ENCODE measurements around the gene ARHGEF4.

The ARHGEF4 gene

DNA sequence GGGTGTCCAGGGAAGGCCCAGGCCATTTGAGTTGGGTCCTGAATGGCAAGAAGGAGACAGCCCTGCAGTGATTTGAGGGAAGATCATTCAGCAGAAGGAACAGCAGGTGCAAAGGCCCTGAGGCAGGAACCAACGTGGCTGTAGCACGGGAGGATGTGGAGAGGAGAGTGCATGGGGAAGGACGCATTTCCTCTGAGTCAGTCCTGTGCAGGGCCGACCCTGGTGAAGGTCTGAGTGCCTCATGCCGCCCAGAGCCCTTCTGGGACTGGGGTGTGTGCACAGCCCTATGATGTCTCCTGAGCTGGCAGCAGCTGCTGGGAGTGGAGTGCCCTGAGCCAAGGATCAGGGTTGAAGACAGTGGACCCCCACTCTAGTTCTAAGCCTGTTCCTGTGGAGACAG is 17.9 kb upstream of the ARHGEF4 start:
- DNase-seq, result no peak

DNA sequence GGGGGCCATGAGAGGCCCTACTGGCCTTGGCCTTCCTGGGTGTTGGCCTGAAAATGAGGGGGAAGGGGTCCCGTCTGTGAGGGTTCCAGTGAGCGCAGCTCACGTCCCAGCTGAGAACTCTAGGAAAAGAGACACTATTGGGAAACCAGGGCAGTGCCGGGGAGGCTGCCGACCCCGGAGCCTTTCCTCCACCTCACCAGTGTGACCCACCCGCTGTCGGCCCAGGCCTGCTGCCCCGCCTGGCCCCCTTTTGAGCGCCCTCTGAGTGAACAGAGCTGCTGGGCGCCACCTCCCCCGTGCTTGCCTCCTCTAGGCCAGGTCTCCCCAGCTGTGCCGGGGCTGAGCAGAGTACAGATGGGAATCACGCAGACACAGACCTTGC is 17.5 kb upstream of the ARHGEF4 start:
- no peak for DNase-seq

DNA sequence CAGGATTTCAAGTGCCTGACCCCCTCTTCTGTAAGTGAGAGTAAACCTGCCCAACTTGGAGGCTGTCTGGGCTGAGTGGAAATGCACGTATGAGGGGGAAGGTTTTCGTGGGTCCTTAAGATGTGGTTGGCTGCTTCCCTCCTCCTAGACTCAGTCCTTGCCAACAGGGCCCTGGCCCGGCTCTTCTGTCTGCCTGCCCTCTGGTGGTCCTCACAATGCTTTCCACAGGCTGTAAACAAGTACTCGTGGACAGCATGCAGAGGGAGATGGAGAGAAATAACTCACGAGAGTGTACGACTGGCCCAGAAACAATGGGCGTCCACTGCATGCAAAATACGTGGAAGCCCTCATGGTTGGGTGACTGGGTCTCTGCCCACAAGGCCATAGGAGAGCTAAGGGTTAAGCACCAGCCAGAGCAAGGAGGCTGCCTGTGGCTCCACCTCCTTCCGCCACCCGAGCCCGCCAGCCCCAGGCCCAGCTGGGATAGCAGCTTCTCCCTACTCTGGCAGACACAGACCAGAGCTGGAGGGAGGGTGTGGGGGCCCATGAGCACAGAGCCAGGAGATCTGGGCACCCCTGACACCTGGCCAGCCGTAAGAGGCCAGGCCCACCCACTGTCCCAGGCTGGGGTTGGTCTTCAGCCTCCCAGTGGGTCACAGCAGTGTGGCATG is 17.0 kb upstream of the ARHGEF4 start:
- DNase-seq, result no peak

DNA sequence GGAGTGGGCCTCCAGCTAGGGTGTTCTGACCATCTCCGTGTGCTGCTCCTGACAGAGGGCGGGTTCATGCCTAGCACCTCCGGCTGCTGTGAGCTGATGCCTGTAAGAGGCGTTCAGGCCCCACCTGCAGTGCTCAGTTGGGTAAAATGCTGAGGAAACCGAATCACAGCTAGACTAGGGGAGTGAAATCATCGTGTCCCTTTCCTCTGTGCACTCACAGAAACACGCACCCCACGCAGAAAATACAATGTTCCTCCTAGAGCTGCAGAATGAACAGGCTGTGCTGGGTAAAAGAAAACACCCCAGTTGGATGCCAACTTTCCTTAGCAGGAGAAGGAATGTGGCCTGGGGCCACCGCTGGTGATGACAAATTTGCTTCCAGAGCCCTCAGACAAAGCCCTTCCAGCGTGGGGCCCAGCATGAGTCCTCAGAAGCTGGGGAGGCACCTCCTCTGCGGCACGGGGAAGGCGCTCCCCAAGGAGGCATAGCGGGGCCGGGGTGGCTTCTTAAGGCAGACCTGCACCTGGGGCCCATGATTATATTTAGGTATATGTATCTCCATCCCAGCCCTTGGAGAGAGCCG is 16.3 kb upstream of the ARHGEF4 start:
- DNase-seq, result no peak

DNA sequence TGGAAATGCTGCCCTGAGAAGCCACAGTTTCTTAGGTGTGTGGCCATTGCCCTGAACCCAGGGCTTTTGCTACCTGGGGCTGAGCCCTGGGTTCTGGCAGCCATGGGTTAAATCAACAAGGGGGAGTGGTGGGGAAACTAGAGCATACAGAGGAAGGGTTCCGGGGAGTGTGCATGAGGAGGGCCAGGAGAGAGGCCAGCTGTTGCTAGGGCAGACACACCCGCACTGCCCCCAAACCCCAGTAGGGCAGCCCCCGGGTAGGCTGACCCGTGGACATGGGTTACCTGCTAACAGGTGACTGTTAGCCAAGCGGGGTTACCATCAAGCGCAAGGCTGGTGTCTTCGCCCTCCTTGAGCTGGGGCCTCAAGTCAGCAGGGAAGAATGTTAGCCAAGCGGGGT is 14.8 kb upstream of the ARHGEF4 start:
- DNase-seq, result no peak

DNA sequence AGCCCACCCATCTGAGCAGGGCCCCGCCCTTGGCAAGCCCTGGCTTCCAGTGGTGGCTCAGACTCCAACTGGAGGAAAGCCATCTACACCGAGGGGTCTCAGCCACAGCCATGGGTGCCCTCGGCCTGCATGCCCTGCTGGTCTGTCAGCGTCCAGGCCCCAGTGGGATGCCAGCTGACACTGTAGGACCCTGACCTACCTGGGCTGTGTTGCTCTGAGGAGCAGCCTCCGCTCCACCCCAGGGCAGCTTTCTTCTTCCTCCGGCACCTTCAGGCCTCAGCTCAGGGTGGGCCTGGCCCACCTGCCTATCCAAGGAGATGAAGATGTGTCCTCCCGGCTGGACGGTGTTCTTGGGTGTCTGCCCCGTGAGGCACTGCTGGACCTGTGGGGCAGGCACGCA is 13.9 kb upstream of the ARHGEF4 start:
- DNase-seq, result no peak

DNA sequence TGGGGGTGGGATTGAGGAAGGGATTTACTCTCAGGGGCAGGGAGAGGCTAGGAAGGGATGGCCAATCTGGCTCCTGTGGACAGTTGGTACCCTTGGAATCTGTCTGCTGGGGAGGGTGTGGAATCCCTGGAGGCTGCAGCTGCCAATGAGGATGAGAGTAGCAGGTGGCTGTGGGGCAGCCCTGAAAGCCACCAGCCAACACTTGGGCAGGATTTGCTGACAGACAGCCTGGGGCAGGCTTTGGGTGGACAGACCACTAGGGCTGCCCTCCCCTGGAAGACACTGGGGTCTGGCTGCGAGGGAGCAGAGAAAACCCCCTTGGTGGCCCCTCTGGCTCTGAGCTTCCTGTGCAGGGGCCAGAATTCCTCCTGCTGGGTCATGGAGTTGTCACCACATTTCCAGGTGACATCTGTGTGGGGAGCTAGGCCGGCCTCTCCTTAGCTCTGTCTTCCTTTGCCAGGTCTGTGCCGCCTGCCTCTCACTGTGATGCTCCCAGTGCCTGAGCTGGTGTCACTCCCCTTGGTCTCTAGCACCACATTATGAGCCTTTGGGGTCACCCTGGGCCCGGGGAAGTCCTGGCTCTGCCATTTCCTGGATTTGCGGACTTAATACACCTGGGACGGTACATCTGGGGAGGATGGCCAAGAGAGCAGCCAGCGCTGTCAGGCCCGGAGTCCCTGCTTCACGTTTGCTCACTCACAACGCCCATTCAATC is 13.4 kb upstream of the ARHGEF4 start:
- DNase-seq, result no peak

DNA sequence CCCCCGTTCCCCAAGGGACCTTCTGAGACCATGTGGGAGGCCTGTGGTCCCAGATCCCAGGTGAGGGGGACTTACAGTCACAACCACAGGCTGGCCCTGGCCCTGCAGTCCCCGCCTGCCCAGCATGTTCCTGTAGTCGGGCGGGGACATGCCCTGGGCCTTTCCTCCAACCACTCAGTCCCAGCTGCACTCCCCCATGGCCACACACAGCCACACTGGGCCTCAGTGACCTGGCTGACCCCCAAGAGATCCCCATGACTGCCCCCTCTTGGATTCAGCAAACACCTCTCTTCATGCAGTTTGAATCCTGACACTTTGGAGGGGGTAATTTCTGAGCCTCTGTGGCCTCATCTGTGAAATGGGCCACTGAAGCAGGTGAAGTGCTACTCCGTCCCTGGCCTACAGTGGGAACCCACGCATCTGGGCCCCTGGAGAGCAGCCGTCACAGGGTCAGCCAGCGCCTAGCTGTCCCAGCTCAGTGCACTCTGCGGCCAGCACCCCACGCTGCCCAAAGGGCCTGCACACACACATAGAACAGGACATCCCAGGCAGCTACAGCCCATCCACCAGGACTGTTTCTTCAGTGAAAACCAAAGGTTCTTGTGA is 12.7 kb upstream of the ARHGEF4 start:
- no peak for DNase-seq

DNA sequence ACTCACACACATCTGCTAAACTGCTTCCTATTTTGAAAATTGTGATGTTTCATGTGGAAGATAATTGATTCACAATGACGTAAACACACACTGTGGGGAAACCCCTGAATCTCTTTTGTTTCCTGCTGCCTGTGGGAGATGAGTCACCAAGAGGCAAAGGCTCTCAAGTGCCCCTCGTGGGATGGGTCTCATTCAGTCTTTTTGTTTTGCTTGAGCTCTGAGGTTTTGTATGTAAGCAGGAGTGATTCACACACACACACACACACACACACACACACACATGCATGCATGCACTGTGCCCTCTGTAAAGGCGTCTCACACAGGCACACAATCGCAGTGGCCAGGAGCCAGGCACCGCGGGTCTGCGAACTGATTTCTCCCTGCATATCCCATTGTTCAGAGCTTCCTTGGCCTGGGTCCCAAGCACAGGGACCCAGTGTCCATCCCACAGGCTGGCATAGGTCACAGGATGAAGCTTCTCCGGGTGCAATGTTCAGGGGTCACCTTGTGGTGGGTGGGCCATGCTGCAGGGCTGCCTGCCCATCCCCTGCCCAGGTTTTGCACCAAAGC is 12.1 kb upstream of the ARHGEF4 start:
- peak; percentile 21 to 26 for DNase-seq

DNA sequence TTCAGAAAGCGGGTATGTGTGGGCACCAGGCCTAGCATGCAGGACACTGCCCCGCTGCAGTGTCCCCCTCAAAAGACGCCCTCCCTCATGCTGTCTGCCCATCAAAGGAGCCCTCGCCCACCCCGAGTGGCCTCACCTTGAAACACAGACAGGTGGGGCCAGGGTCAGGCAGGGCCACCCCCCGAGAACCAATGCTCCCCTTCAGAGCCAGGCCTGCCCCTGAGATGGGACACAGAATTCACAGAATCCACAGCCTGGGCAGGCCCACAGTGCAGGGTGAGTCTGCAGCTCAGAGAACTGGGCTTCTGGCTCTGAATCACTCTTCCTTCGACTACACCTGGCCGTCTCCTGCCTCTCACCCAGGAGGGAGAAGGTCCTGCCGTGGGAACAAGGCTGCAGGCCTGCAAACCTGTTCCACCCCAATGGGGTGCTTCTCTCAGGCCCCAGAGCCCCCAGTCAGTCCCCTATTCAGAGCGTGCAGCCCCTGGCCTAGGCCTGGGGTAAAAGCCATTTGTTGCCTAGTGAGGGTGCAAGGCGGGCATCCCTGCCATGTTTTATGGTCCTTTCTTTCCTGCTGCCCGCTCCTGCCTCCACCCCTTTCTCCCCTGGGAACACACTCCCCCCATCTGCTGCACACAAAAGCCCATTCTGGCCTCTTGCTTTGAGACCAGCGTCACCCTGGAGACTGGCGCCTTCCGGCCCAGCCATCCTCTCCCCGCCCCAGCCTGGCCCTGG is 11.3 kb upstream of the ARHGEF4 start:
- DNase-seq, result no peak

DNA sequence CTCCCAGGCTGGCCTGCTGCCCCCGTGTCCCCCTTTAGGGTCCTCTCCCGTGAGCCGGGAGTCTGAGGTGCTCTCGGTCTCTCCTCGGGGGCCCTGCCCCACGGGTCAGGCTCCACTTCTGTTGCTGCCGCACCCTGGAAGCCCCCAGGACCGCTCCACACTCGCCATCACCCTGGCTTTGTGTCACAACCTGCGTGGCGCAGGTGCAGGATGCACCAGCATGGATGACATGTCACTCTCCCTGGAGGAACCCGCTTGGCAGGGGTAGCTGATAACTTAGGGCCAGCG is 10.8 kb upstream of the ARHGEF4 start:
- DNase-seq, result no peak

DNA sequence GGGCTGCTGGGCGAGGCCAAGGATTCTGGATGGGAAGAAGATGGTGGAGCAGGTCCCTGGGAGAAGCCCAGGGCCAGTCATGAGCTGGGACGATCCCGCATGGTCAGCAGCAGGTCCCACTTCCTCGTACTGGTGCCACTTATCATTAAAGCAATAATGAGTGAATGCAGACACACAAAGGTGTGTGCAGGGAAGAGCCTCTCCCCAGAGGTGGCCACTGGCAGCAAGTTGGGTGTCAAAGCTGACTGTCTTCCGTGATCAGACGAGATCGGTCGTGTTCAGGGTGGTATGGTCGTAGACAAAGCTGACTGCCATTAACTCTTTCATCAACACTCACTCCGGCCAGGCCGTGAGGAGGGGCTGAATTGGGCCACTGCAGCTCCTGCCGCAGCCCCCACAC is 10.3 kb upstream of the ARHGEF4 start:
- no peak for DNase-seq

DNA sequence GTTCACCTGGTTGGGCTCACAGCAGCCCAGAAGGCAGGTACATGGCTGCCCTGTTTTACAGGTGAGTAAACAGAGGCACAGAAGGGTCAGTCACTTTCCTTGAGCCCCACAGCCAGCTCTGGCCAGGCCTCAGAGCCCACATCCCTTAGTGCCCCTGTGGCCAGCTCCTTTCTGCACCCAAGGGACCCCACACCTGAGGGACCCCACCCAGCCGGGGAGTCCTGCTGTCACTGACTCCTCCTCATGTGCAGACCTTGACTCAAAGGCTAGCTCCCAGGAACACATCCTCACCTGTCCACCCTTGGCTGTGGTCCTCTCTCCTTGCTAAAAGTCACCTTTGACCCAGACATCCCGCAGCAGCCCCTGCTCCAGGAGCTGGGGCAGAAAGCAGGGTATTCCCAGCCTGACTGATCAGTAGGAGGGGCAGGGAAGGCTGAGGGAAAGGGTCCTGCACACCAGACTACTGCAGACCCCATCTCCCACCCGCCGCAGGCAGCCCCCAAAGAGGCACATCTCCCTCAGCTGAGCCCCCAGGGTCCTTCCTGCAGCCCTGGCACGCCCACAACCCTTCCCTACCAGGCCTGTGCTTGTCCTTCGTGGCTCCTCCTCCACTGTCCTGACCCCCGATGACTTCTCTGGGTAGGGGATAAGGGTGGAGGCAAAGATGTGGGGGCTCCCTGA is 9.8 kb upstream of the ARHGEF4 start:
- DNase-seq, result no peak

DNA sequence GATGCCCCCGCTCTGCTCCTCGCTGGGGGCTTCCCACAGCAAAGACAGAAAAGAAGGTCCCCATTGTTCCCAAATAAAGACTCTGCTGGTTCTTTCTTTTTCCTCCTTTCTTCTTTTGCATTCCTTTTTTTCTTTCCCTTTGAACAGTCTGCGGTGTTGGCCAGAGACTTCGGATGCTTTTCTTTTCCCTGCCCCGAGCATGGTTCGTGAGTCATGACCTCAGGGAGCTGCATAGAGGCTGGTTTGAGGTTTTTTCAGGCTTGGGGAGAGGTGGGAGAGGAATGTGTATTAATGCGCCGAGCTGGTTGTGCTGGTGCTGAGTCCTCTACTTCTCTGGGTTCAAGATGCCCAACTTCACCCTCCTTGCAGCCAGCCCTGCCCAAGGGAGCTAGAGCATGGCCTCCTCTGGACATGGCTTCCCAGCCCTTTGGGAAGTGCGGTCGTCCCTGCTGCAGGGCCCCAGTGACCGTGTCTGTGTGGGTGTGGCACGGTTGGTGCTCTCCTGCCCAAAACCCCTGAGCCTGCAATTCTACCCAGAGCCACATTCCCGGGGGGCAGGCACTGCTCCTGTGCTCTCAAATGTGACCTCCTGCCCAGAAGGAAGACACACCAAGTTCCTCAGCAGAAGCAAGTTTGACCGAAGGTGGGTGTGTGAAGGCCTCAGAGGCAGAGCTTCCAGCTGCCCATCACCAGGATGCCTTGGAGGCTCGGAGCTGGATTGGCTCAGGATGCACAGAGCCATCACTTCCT is 9.0 kb upstream of the ARHGEF4 start:
- DNase-seq, result no peak

DNA sequence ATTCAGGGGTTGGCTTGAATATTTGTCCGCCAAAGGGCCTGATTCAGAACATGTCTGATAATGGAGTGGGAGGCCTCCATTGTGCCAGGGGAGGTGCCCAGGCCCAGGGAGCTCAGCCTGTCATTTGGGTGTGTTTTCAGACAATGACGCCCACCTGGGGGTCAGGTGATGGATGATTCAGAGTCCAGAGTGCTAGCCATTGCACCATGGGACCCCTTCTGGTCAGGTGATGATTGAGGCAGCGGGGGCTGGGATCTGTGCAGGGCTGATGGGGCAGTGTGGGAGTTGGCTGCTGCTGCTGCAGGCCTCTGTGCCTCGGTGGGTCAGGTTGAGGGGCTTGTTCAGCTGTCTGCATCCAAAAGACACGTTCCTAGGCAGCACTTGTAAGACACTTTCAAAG is 8.3 kb upstream of the ARHGEF4 start:
- DNase-seq, result no peak

DNA sequence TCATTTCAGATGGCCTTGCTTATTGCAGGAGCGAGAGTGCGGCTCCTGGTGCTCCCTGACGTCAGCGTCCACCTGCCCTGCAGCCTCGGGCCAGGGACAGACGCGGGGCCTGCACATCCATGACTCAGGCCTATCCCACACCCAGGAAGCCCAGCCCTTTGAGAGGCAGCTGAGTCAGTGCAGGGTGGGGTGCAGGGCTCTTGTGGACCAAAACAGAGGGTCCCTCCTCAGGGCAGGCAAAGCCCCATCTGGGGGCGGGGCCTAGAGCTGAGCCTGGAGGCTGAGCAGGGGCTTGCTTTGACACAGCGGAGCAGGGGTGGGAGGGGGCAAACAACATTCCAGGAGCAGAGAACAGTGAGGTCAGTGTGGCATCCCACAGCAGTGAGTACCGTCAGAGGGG is 7.7 kb upstream of the ARHGEF4 start:
- DNase-seq, result no peak

DNA sequence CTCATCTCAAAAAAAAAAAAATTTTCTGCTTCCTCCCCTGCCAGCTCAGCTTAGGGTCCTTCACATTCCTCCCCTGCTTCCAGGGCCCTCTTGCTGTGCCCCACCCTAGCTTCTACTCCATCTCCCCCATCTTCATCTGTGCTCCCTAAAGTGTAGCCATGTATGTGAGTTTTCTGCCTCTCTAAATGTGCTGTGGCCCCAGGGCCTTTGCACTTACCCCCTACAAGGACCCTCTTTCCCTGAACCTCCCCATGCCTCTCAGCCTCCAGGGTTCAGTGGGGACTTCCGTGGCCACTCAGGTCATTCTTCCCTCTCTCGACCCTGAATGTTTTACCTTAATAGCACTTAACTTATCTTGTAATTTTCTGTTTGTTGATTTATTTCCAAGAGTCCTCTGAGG is 6.2 kb upstream of the ARHGEF4 start:
- no peak for DNase-seq

DNA sequence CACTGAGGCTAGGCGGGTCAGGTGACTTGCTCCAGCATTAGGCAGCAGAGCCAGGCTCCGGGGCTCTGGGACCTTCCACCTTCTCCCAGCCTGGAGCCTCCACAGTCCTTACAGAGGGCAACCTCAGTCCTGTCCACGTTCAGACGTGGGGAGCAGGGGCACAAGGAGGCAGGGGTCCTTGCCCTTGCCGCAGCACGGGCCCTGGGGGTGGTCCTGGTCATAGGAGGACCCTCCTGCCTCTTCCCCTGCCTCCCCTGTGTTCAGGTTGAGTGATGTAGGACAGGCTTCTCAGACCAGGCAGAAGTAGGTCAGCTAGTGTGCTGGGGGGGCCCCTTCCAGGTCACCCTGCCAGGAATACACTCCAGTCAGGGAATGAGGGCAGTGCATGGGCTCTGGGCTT is 5.4 kb upstream of the ARHGEF4 start:
- no peak for DNase-seq

DNA sequence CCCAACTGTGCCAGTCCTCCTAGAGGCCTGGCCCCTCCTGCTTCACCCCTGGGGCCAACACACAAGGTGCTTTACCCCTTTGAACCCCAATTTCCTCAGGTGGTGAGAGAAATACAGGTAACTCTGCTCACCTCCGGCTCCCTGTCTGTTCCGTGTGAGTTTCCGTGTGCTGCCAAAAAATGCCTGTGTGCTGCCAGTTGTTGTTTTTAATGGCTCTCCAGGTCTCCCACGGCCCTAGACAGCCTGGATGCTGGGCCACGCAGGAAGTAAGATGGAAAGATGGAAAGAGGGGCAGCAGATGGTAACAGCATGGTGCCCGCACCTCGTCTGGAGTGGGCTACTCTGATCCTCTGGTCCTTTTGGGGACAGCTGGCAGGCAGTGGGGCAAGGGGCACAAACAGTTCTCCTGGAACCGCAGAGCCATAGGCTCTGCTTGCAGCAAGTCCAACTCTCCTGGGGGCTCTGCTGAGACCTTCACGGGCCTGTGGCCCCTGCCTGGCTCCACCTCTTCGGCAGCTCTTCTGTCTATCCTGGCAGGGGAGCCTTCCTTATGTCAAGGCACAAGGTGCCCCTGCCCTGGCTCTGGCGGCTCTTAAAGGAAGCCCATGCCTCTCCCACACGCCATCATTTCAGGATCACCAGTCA is 4.3 kb upstream of the ARHGEF4 start:
- DNase-seq, result no peak

DNA sequence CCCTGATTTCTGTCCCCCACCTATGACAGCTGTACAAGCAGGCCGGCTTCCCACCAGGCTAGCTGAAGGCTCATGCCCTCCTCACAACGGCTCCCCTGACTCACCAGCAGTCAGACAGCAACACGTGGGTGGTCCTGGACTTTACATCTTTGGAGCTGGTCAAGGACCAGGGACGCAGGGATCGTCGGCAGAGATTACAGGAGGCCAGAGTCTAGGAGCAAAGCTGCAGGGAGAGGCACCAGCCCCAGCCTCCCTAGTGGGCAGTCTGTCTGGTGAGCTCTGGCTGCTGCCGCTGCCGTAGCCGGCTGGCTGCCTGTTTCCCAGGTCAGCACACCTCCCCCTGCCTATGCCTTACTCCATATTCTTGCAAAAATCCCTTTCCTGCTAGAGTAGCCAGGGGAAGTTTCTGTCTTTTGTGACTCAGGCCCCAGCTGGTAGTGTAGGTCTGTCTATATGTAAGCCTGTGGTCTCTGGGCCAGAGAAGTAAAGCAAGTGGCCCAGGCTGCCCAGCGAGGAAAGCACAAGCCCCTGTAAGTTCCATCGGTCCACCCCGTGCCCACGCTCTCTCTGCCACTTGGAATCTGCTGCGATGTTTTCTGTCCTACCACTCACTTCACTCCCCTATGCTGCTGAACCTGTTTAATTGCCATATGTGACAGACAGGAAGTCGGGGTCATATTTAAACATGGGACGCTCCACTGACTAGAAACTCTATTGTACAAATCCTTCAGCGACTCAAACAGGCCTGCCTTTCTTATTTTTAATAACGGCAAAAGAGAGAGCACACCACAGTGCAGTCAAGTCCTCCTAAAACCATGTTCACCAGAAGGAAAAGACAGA is 2.4 kb upstream of the ARHGEF4 start:
- DNase-seq, result no peak

All from Kasumi-1 (cell line).